RWPE2 (cell line): ENCODE measurements around the gene INCA1.

ENCODE experiments used
- ATAC-seq: fragments of 200-7000 bp; cut with Tn5 transposase; 3 replicates; pipeline ENCODE4 v1.9.1; 2021; ENCODE audit warnings: low read depth
- DNase-seq: peaks from one replicate; pipeline ENCODE4 v3.0.0-alpha.2; 2020; ENCODE audit warnings: low spot score
- H3K27ac ChIP-seq: fragments of 450-650 bp; 2 replicates; pipeline ENCODE4 v1.5.1; 2017; ENCODE audit warnings: mild to moderate bottlenecking; ENCODE audit not compliant: poor library complexity, severe bottlenecking
- H3K27me3 ChIP-seq: fragments of 250-450 bp; sonication (Bioruptor Pico); 2 replicates; pipeline ENCODE4 v1.5.1; 2021; ENCODE audit warnings: mild to moderate bottlenecking, moderate library complexity; ENCODE audit not compliant: insufficient read depth, poor library complexity, severe bottlenecking
- H3K36me3 ChIP-seq: fragments of 250-450 bp; sonication (Bioruptor Pico); 2 replicates; pipeline ENCODE4 v1.5.1; 2020; ENCODE audit warnings: low read depth, mild to moderate bottlenecking, moderate library complexity
- H3K4me1 ChIP-seq: fragments of 250-450 bp; sonication (Bioruptor Pico); 2 replicates; pipeline ENCODE4 v1.5.1; 2021; ENCODE audit warnings: mild to moderate bottlenecking, moderate library complexity; ENCODE audit not compliant: insufficient read depth, poor library complexity, severe bottlenecking
- H3K4me3 ChIP-seq: fragments of 250-450 bp; sonication (Bioruptor Pico); 2 replicates; pipeline ENCODE4 v1.5.1; 2021; ENCODE audit warnings: mild to moderate bottlenecking, moderate library complexity; ENCODE audit not compliant: severe bottlenecking
- H3K9me3 ChIP-seq: fragments of 250-450 bp; sonication (Bioruptor Pico); 2 replicates; pipeline ENCODE4 v1.5.1; 2021; ENCODE audit warnings: mild to moderate bottlenecking, moderate library complexity; ENCODE audit not compliant: severe bottlenecking
- CTCF ChIP-seq: fragments of 450-650 bp; IDR thresholded peaks from one replicate; pipeline ENCODE4 v1.5.1; 2017; ENCODE audit warnings: mild to moderate bottlenecking, moderate library complexity; ENCODE audit not compliant: poor library complexity, severe bottlenecking

Gene INCA1

GRCh38 chr17:4966844-4967538 is 30.3 kb downstream of the INCA1 start:
- TF ChIP-seq CTCF, result no peak
- peak; percentile 89 for ATAC-seq
- peaks cover 20% of the 10 kb centered on the region for H3K36me3 ChIP-seq
- H3K4me3 ChIP-seq, result peak overlapping the region; percentile 59
- DNase-seq, result peak; percentile 99
- H3K27ac ChIP-seq, result peak overlapping the region; percentile 90
- no peaks in the 10 kb centered on the region for H3K27me3 ChIP-seq
- H3K9me3 ChIP-seq, result no peaks in the 10 kb centered on the region
- peaks cover 12% of the 10 kb centered on the region for H3K4me1 ChIP-seq

- H3K27me3 ChIP-seq, result no peaks in the 10 kb centered on the region
- peak overlapping the region; percentile 90 for H3K27ac ChIP-seq
- no peak overlapping the region for H3K4me3 ChIP-seq
- ATAC-seq, result no peak
- peaks cover 26% of the 10 kb centered on the region for H3K36me3 ChIP-seq
- H3K9me3 ChIP-seq, result no peaks in the 10 kb centered on the region
- DNase-seq, result no peak
- TF ChIP-seq CTCF, result no peak
- peaks cover 12% of the 10 kb centered on the region for H3K4me1 ChIP-seq
Measured at GRCh38 chr17:4965311-4965986, 31.9 kb downstream of the INCA1 start.

GRCh38 chr17:4960279-4960922 is 36.9 kb downstream of the INCA1 start:
- no peak for TF ChIP-seq CTCF
- H3K27me3 ChIP-seq, result no peaks in the 10 kb centered on the region
- peaks cover 16% of the 10 kb centered on the region for H3K36me3 ChIP-seq
- H3K4me3 ChIP-seq, result no peak overlapping the region
- no peak overlapping the region for H3K27ac ChIP-seq
- DNase-seq (no peak), ATAC-seq (no peak)
- no peaks in the 10 kb centered on the region for H3K4me1 ChIP-seq
- H3K9me3 ChIP-seq, result no peaks in the 10 kb centered on the region

DNA sequence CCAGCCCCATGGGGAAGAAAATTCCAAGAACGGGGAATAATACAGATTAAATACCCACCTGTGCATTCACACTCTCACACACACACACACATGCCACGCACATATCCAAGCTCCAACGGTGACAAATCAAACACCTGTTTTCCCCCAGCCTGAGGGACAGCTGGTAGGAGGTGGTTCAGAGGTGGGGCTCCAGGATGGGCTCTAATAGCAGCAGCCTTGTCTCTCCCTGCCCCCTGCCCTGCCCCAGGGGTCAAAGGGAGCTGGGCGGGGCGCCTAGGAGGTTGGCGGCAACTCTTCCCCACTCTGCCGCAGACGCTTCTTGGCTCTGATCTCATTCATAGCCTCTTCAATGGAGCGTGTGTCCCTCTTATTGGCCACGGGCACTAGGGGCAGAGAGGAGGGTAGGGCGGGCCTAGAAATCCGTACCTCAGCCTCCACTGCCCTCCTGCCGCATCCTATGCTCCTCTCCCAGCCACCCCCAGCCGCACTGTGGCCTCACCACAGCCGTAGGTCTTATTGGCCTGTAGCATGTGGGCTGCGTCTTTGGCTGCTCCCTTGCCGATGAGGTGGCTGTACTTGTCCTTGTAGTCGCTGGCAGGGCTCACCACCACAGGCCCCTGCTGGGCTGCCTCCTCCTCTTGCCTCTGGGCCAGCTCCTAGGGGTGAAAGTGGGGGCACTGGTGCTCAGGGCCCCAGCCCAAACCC is 37.9 kb downstream of the INCA1 start:
- Histone ChIP-seq H3K36me3 (peaks cover 15% of the 10 kb centered on the region; the same call in 1 of the 2 replicates), H3K4me3 (no peak overlapping the region), H3K9me3 (no peaks in the 10 kb centered on the region), H3K4me1 (no peaks in the 10 kb centered on the region), H3K27me3 (no peaks in the 10 kb centered on the region), H3K27ac (no peak overlapping the region)
- no peak for TF ChIP-seq CTCF
- ATAC-seq (no peak), DNase-seq (no peak)
